ENCODE results near the gene GALNS. TPM values are rescaled to one million over a fixed set of nuclear protein-coding genes. Genes with fewer than 3 reads are reported as not detected.

Gene GALNS
- total RNA-seq, 1 experiment from 2014 or later = 29.5 TPM

DNA sequence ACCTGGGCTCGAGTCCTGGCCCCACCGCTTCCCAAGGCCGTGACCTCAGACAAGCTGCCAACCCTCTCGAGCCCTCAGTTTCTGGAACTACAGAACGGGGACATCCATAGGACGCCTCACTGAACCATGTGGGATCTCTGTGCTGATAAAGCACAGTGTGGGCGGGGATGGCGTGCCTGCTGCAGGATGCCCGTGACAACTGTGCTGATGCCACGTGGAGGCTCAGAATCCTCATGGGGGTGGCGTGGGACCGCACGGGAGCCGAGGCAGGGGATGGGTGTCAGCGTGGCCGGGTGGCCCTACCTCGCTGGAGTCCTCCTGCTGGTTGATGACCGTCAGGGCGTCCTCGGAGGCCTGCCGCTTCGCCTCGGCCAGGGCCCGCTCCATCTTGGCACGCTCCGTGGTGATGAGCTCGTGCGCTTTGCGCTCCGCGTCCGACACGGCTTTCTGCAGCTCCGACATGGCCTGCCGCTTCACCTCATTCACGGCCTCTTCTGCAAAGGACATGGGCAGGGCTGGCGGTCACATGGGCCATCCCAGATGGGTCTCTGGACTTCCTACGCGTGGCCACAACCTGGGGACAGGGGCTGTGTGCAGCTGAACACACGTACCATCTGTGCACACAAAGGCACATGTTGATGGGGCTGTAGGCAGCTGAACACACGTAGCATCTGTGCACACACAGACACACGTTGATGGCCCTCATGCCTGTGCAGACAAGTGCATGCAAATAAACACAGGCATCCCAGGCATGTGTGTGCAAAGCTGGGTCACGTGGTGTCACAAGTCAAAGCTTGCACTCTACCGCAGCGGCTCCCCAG is 22.4 kb upstream of the GALNS start:
- ATAC-seq = no peak
- CTCF ChIA-PET = interaction anchor here (2.2 to 3.0 kb wide), 3 partner anchors 22 to 288 kb away, joined by 14 to 18 read pairs (median 16); partner anchors contain the start of genes GALNS and TRAPPC2L
- no peak overlapping the region for H3K27ac Mint-ChIP-seq

GRCh38 chr16:88878356-88878755 is 21.6 kb upstream of the GALNS start:
- CTCF ChIA-PET = no interaction called here
- no peaks in the 10 kb centered on the region for H3K36me3 Mint-ChIP-seq
- no peak for TF ChIP-seq TEAD4 (CRISPR knock-in tag; IDR thresholded peaks at IDR 0.05)
- TF ChIP-seq CREB1 (CRISPR knock-in tag; IDR thresholded peaks at IDR 0.05) = no peak
- TF ChIP-seq GTF2I (CRISPR knock-in tag; conservative IDR thresholded peaks at IDR 0.05) = no peak
- no peak for TF ChIP-seq USF1 (CRISPR knock-in tag; IDR thresholded peaks at IDR 0.05)
- no peak for TF ChIP-seq E2F1 (CRISPR knock-in tag; IDR thresholded peaks at IDR 0.05)
- no peak for TF ChIP-seq ZNF263 (CRISPR knock-in tag; IDR thresholded peaks at IDR 0.05; ENCODE audit: low read depth)
- TF ChIP-seq, protein P1, sequence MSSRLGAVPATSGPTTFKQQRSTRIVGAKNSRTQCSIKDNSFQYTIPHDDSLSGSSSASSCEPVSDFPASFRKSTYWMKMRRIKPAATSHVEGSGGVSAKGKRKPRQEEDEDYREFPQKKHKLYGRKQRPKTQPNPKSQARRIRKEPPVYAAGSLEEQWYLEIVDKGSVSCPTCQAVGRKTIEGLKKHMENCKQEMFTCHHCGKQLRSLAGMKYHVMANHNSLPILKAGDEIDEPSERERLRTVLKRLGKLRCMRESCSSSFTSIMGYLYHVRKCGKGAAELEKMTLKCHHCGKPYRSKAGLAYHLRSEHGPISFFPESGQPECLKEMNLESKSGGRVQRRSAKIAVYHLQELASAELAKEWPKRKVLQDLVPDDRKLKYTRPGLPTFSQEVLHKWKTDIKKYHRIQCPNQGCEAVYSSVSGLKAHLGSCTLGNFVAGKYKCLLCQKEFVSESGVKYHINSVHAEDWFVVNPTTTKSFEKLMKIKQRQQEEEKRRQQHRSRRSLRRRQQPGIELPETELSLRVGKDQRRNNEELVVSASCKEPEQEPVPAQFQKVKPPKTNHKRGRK (CRISPR knock-in tag; IDR thresholded peaks at IDR 0.05; ENCODE audit: borderline replicate concordance) = no peak
- TF ChIP-seq ZNF396 (CRISPR knock-in tag; IDR thresholded peaks at IDR 0.05; ENCODE audit: borderline replicate concordance) = no peak
- TF ChIP-seq, protein P2, sequence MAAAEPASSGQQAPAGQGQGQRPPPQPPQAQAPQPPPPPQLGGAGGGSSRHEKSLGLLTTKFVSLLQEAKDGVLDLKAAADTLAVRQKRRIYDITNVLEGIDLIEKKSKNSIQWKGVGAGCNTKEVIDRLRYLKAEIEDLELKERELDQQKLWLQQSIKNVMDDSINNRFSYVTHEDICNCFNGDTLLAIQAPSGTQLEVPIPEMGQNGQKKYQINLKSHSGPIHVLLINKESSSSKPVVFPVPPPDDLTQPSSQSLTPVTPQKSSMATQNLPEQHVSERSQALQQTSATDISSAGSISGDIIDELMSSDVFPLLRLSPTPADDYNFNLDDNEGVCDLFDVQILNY (CRISPR knock-in tag; IDR thresholded peaks at IDR 0.05) = no peak
- TF ChIP-seq SMAD3 (CRISPR knock-in tag; IDR thresholded peaks at IDR 0.05; ENCODE audit: borderline replicate concordance) = no peak
- no peak for TF ChIP-seq RELA (CRISPR knock-in tag; IDR thresholded peaks at IDR 0.05; ENCODE audit: borderline replicate concordance)

More for the DNA sequence above, 22.4 kb upstream of the GALNS start:
- TF ChIP-seq ZBTB43 (CRISPR knock-in tag; IDR thresholded peaks at IDR 0.05) = no peak
- no peak for TF ChIP-seq STAT6 (CRISPR knock-in tag; conservative IDR thresholded peaks at IDR 0.05; ENCODE audit: low read depth)
- no peak for TF ChIP-seq ZNF396 (CRISPR knock-in tag; IDR thresholded peaks at IDR 0.05; ENCODE audit: borderline replicate concordance)
- TF ChIP-seq, protein P3, sequence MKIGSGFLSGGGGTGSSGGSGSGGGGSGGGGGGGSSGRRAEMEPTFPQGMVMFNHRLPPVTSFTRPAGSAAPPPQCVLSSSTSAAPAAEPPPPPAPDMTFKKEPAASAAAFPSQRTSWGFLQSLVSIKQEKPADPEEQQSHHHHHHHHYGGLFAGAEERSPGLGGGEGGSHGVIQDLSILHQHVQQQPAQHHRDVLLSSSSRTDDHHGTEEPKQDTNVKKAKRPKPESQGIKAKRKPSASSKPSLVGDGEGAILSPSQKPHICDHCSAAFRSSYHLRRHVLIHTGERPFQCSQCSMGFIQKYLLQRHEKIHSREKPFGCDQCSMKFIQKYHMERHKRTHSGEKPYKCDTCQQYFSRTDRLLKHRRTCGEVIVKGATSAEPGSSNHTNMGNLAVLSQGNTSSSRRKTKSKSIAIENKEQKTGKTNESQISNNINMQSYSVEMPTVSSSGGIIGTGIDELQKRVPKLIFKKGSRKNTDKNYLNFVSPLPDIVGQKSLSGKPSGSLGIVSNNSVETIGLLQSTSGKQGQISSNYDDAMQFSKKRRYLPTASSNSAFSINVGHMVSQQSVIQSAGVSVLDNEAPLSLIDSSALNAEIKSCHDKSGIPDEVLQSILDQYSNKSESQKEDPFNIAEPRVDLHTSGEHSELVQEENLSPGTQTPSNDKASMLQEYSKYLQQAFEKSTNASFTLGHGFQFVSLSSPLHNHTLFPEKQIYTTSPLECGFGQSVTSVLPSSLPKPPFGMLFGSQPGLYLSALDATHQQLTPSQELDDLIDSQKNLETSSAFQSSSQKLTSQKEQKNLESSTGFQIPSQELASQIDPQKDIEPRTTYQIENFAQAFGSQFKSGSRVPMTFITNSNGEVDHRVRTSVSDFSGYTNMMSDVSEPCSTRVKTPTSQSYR (CRISPR knock-in tag; IDR thresholded peaks at IDR 0.05) = no peak
- TF ChIP-seq TP53 (CRISPR knock-in tag; IDR thresholded peaks at IDR 0.05) = no peak
- no peaks in the 10 kb centered on the region for H3K36me3 Mint-ChIP-seq
- H3K4me3 Mint-ChIP-seq = no peak overlapping the region
- H3K9me3 Mint-ChIP-seq = no peaks in the 10 kb centered on the region
- H3K4me1 Mint-ChIP-seq = no peaks in the 10 kb centered on the region
- H3K27me3 Mint-ChIP-seq (ENCODE audit: low read depth) = no peaks in the 10 kb centered on the region; the same call in 1 of the 2 replicates
- POLR2A ChIA-PET = no interaction called here
- no peak for DNase-seq (ENCODE audit: low spot score)

More at GRCh38 chr16:88878356-88878755, 21.6 kb upstream of the GALNS start:
- POLR2A ChIA-PET = no interaction called here
- no peak overlapping the region for H3K4me3 Mint-ChIP-seq
- DNase-seq (ENCODE audit: low spot score) (no peak), ATAC-seq (no peak)
- no peak overlapping the region for H3K27ac Mint-ChIP-seq
- H3K4me1 Mint-ChIP-seq = no peaks in the 10 kb centered on the region
- no peaks in the 10 kb centered on the region for H3K9me3 Mint-ChIP-seq
- H3K27me3 Mint-ChIP-seq (ENCODE audit: low read depth) = no peaks in the 10 kb centered on the region; the same call in 1 of the 2 replicates
